ENCODE results near the gene DCDC2B. TPM values are rescaled to one million over a fixed set of nuclear protein-coding genes. Genes with fewer than 3 reads are reported as not detected.

The DCDC2B gene
- total and polyA plus RNA-seq, 9 of the 15 experiments (the other 6 are each of a cell fraction or from before 2014, with no cell fraction given): not detected

DNA sequence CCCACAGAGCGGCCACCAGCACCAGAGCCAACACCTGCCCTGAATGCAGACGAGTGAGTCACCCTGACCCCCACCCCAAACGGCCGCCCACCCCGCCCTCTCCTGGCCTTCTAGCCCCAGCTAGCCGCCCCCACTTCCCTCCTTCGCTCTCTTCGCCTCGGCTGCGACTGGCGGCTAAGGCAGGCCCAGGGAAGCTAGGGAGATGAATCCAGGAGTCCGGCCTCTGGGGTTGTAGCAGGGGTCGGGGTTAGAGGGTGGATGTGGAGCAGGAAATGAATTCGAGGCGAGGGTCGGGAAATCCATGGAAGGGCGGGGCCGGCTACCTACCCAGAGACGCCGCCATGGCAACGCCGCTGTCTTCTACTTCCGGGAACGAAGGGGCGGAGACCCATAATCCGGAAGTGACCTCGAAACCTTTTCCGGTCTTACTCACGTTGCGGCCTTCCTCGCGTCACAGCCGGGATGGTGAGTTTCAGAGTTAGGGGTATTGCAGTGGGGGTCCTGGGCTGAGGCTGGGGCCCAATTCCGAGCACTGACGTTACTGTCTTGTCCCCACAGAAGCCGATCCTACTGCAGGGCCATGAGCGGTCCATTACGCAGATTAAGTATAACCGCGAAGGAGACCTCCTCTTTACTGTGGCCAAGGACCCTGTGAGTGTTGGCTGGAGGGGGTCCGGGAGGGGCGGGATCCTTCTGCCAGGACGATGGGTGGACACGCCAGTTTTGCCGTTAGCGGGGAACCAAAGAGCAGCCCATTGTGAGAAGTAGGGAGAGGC lies 13.3 kb downstream of the DCDC2B start, which contains the start of the genes EIF3I and TMEM234 (continued):
- TF ChIP-seq, protein P1, sequence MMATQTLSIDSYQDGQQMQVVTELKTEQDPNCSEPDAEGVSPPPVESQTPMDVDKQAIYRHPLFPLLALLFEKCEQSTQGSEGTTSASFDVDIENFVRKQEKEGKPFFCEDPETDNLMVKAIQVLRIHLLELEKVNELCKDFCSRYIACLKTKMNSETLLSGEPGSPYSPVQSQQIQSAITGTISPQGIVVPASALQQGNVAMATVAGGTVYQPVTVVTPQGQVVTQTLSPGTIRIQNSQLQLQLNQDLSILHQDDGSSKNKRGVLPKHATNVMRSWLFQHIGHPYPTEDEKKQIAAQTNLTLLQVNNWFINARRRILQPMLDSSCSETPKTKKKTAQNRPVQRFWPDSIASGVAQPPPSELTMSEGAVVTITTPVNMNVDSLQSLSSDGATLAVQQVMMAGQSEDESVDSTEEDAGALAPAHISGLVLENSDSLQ (IDR thresholded peaks at IDR 0.05): 0 out of 2 replicates have a peak, but pooled peaks have one; percentile 55
- TF ChIP-seq, protein P2, sequence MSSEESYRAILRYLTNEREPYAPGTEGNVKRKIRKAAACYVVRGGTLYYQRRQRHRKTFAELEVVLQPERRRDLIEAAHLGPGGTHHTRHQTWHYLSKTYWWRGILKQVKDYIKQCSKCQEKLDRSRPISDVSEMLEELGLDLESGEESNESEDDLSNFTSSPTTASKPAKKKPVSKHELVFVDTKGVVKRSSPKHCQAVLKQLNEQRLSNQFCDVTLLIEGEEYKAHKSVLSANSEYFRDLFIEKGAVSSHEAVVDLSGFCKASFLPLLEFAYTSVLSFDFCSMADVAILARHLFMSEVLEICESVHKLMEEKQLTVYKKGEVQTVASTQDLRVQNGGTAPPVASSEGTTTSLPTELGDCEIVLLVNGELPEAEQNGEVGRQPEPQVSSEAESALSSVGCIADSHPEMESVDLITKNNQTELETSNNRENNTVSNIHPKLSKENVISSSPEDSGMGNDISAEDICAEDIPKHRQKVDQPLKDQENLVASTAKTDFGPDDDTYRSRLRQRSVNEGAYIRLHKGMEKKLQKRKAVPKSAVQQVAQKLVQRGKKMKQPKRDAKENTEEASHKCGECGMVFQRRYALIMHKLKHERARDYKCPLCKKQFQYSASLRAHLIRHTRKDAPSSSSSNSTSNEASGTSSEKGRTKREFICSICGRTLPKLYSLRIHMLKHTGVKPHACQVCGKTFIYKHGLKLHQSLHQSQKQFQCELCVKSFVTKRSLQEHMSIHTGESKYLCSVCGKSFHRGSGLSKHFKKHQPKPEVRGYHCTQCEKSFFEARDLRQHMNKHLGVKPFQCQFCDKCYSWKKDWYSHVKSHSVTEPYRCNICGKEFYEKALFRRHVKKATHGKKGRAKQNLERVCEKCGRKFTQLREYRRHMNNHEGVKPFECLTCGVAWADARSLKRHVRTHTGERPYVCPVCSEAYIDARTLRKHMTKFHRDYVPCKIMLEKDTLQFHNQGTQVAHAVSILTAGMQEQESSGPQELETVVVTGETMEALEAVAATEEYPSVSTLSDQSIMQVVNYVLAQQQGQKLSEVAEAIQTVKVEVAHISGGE (CRISPR knock-in tag; IDR thresholded peaks at IDR 0.05): peak in 1 of 3 experiments; percentile 58; a peak in 2 of 6 replicates
- TF ChIP-seq EHMT2 (IDR thresholded peaks at IDR 0.05): no peak
- peak; percentile 74 for TF ChIP-seq ARID4B (CRISPR knock-in tag; IDR thresholded peaks at IDR 0.05)
- no peak for TF ChIP-seq DNMT1 (IDR thresholded peaks at IDR 0.05)
- TF ChIP-seq PTBP1 (IDR thresholded peaks at IDR 0.05; ENCODE audit: low read depth, low read length): no peak
- no peak for TF ChIP-seq NFATC3 (IDR thresholded peaks at IDR 0.05)
- TF ChIP-seq, protein P3, sequence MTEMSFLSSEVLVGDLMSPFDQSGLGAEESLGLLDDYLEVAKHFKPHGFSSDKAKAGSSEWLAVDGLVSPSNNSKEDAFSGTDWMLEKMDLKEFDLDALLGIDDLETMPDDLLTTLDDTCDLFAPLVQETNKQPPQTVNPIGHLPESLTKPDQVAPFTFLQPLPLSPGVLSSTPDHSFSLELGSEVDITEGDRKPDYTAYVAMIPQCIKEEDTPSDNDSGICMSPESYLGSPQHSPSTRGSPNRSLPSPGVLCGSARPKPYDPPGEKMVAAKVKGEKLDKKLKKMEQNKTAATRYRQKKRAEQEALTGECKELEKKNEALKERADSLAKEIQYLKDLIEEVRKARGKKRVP (CRISPR knock-in tag; IDR thresholded peaks at IDR 0.05): no peak
- TF ChIP-seq, protein P4, sequence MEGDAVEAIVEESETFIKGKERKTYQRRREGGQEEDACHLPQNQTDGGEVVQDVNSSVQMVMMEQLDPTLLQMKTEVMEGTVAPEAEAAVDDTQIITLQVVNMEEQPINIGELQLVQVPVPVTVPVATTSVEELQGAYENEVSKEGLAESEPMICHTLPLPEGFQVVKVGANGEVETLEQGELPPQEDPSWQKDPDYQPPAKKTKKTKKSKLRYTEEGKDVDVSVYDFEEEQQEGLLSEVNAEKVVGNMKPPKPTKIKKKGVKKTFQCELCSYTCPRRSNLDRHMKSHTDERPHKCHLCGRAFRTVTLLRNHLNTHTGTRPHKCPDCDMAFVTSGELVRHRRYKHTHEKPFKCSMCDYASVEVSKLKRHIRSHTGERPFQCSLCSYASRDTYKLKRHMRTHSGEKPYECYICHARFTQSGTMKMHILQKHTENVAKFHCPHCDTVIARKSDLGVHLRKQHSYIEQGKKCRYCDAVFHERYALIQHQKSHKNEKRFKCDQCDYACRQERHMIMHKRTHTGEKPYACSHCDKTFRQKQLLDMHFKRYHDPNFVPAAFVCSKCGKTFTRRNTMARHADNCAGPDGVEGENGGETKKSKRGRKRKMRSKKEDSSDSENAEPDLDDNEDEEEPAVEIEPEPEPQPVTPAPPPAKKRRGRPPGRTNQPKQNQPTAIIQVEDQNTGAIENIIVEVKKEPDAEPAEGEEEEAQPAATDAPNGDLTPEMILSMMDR (IDR thresholded peaks at IDR 0.05 in 2 of 3, conservative IDR thresholded peaks at IDR 0.05 in 1 of 3; ENCODE audit: insufficient read depth in 2 of 3, low read depth in 1 of 3, low read length in 3 of 3): no peak
- TF ChIP-seq HEY1 (CRISPR knock-in tag; IDR thresholded peaks at IDR 0.05; ENCODE audit: borderline replicate concordance): no peak
- TF ChIP-seq ZNF354B (CRISPR knock-in tag; IDR thresholded peaks at IDR 0.05): no peak
- no peak for TF ChIP-seq CBX8 (IDR thresholded peaks at IDR 0.05; ENCODE audit: borderline replicate concordance, extremely low read depth, low read depth, low read length, poor library complexity, severe bottlenecking)
- TF ChIP-seq EWSR1 (IDR thresholded peaks at IDR 0.05; ENCODE audit: borderline replicate concordance, low read depth, partially characterized antibody): no peak

Data from K562 (cell line).